OCI-LY7 (cell line): ENCODE data around the gene VWF.
"Not testable (repeated sequence)": the region's sequence is repeated elsewhere in the genome, so short reads cannot be mapped to it uniquely, and the experiment has no call there.

Experiments used
- CTCF ChIP-seq: fragments of 200-600 bp; sonication (generic); conservative IDR thresholded peaks from 2 replicates; pipeline ENCODE4 v1.5.1; 2014; ENCODE audit warnings: mild to moderate bottlenecking, antibody characterized with exemption, low read length, moderate library complexity, mixed read lengths
- EZH2phosphoT487 ChIP-seq: fragments of 200-600 bp; sonication (generic); IDR thresholded peaks from 2 replicates; pipeline ENCODE4 v1.6.1; 2018; ENCODE audit warnings: low read depth, borderline replicate concordance, mild to moderate bottlenecking, mixed run types, antibody characterized with exemption, low read length, moderate library complexity, mixed read lengths

GRCh38 chr12:6016004-6016403 is 108.5 kb downstream of the VWF start:
- TF ChIP-seq CTCF, EZH2phosphoT487: not testable (repeated sequence)
